Adrenal gland (tissue), 5 donors: ENCODE data around the gene IRAK1BP1.

Source experiments
- CTCF ChIP-seq, 6 experiments: fragments of 450-650 bp in 4 of 6; fragments of 200-600 bp in 2 of 6; sonication (generic) in 1 of 6; IDR thresholded peaks; 1 replicate in 5 of 6; 2 replicates in 1 of 6; pipeline versions ENCODE4 v1.5.1 to v1.8.0; 2016 to 2021; ENCODE audit warnings: antibody characterized with exemption in 6 of 6, mild to moderate bottlenecking in 2 of 6, moderate library complexity in 1 of 6
- POLR2A ChIP-seq, 2 donors: fragments of 450-650 bp; IDR thresholded peaks; one replicate each; pipeline ENCODE4 v1.6.1; 2017; ENCODE audit warnings: antibody characterized with exemption in 2 of 2, mild to moderate bottlenecking in 2 of 2, moderate library complexity in 1 of 2
- donor health status: DM: no; HTN: no; CAD: no.

DNA sequence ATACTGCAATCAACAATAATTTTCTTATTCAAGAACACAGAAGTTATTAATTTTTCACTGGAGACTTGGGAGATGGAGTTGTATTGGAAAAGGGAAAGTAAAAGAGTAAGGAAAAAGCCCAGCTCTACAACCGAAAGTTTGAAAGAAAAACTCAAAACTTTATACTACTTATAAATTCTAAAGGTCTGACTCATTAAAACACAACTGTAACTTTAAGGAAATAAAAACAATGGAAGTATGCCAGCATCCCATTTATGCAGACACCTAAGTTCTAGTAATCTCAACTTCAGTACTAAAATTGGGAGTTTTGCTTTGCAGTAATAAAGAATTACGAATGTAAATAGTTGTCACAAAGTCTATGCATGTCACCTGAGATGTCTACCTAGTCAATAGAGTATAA lies 80.6 kb downstream of the IRAK1BP1 start:
- no peak for TF ChIP-seq CTCF (IDR thresholded peaks at IDR 0.05)
- no peak for TF ChIP-seq POLR2A (IDR thresholded peaks at IDR 0.05)
